H9 (cell line): Measurements from ENCODE around the gene IL6ST. TPM values are rescaled to one million over a fixed set of nuclear protein-coding genes. Genes with fewer than 3 reads are reported as not detected.

ENCODE experiments used
- DNase-seq: peaks from one replicate; pipeline ENCODE4 v3.0.0-alpha.2; 2017
- H2AFZ ChIP-seq: one replicate; pipeline ENCODE4 v1.6.1; 2013; ENCODE audit warnings: mild to moderate bottlenecking, low read length, control low read depth, moderate library complexity
- H2AK5ac ChIP-seq: 2 replicates; pipeline ENCODE4 v1.6.1; 2013; ENCODE audit warnings: low read length, control low read depth, mixed read lengths; ENCODE audit not compliant: insufficient read length
- H2BK120ac ChIP-seq: one replicate; pipeline ENCODE4 v1.6.1; 2013; ENCODE audit warnings: low read depth, mild to moderate bottlenecking, low read length, control low read depth, inconsistent platforms; ENCODE audit not compliant: poor library complexity, severe bottlenecking
- H2BK12ac ChIP-seq: 2 replicates; pipeline ENCODE4 v1.6.1; 2013; ENCODE audit warnings: low read length, control low read depth, mixed read lengths, low read depth; ENCODE audit not compliant: insufficient read length
- H2BK15ac ChIP-seq: 2 replicates; pipeline ENCODE4 v1.6.1; 2013; ENCODE audit warnings: low read depth, low read length, control low read depth
- H2BK20ac ChIP-seq: one replicate; pipeline ENCODE4 v1.6.1; 2013; ENCODE audit warnings: low read depth, mild to moderate bottlenecking, low read length, control low read depth, inconsistent platforms; ENCODE audit not compliant: poor library complexity, severe bottlenecking
- H2BK5ac ChIP-seq: 2 replicates; pipeline ENCODE4 v1.6.1; 2013; ENCODE audit warnings: low read length, control low read depth, mixed read lengths; ENCODE audit not compliant: insufficient read length
- H3K14ac ChIP-seq: 2 replicates; pipeline ENCODE4 v1.6.1; 2013; ENCODE audit warnings: low read length, control low read depth; ENCODE audit not compliant: insufficient read depth
- H3K18ac ChIP-seq: 2 replicates; pipeline ENCODE4 v1.6.1; 2013; ENCODE audit warnings: low read depth, mild to moderate bottlenecking, mixed read lengths, low read length, control low read depth; ENCODE audit not compliant: insufficient read length
- H3K23ac ChIP-seq: 2 replicates; pipeline ENCODE4 v1.6.1; 2013; ENCODE audit warnings: low read length, control low read depth, mixed read lengths, low read depth; ENCODE audit not compliant: insufficient read length
- H3K23me2 ChIP-seq: 2 replicates; pipeline ENCODE4 v1.6.1; 2013; ENCODE audit warnings: low read depth, mild to moderate bottlenecking, mixed read lengths, low read length, control low read depth; ENCODE audit not compliant: insufficient read length, poor library complexity, severe bottlenecking
- H3K27ac ChIP-seq: 2 replicates; pipeline ENCODE4 v1.5.1; 2013; ENCODE audit warnings: low read length, control low read depth, mixed read lengths, low read depth; ENCODE audit not compliant: insufficient read length
- H3K27me3 ChIP-seq: 2 replicates; pipeline ENCODE4 v1.6.1; 2013; ENCODE audit warnings: low read length, control low read depth, inconsistent platforms; ENCODE audit not compliant: insufficient read depth
- H3K4ac ChIP-seq: 2 replicates; pipeline ENCODE4 v1.6.1; 2013; ENCODE audit warnings: low read depth, mild to moderate bottlenecking, control low read depth, inconsistent platforms, low read length, moderate library complexity
- H3K4me1 ChIP-seq: 2 replicates; pipeline ENCODE4 v1.6.1; 2013; ENCODE audit warnings: low read length, control low read depth, inconsistent platforms; ENCODE audit not compliant: insufficient read depth
- H3K4me2 ChIP-seq: 2 replicates; pipeline ENCODE4 v1.6.1; 2013; ENCODE audit warnings: low read length, control low read depth, mixed read lengths; ENCODE audit not compliant: insufficient read length, insufficient read depth
- H3K56ac ChIP-seq: 2 replicates; pipeline ENCODE4 v1.6.1; 2013; ENCODE audit warnings: low read depth, mild to moderate bottlenecking, mixed read lengths, low read length, control low read depth; ENCODE audit not compliant: insufficient read length
- H3K79me1 ChIP-seq: 2 replicates; pipeline ENCODE4 v1.6.1; 2013; ENCODE audit warnings: low read depth, mild to moderate bottlenecking, moderate library complexity, low read length, control low read depth, inconsistent platforms; ENCODE audit not compliant: insufficient read depth, poor library complexity, severe bottlenecking
- H3K79me2 ChIP-seq: 2 replicates; pipeline ENCODE4 v1.6.1; 2013; ENCODE audit warnings: low read length, control low read depth, inconsistent platforms; ENCODE audit not compliant: insufficient read depth
- H3K9ac ChIP-seq: 2 replicates; pipeline ENCODE4 v1.6.1; 2013; ENCODE audit warnings: low read length, control low read depth, mixed read lengths; ENCODE audit not compliant: insufficient read length; ENCODE audit errors: extremely low read depth
- H3K9me3 ChIP-seq: one replicate; pipeline ENCODE4 v1.6.1; 2013; ENCODE audit warnings: low read depth, low read length, inconsistent platforms; ENCODE audit not compliant: control insufficient read depth
- H3T11ph ChIP-seq: one replicate; pipeline ENCODE4 v1.6.1; 2013; ENCODE audit warnings: mild to moderate bottlenecking, low read length, control low read depth, inconsistent platforms
- H4K20me1 ChIP-seq: one replicate; pipeline ENCODE4 v1.6.1; 2013; ENCODE audit not compliant: control insufficient read depth, insufficient read length, insufficient read depth
- H4K5ac ChIP-seq: 2 replicates; pipeline ENCODE4 v1.6.1; 2013; ENCODE audit warnings: low read depth, mild to moderate bottlenecking, mixed read lengths, low read length, control low read depth; ENCODE audit not compliant: insufficient read length
- H4K8ac ChIP-seq: replicated peaks from 2 replicates; pipeline ENCODE4 v1.6.1; 2013; ENCODE audit warnings: low read length, control low read depth, mixed read lengths, low read depth; ENCODE audit not compliant: insufficient read length
- H4K91ac ChIP-seq: 2 replicates; pipeline ENCODE4 v1.6.1; 2013; ENCODE audit warnings: low read depth, mild to moderate bottlenecking, moderate library complexity, mixed read lengths, low read length, control low read depth; ENCODE audit not compliant: insufficient read length
- H3K27ac Mint-ChIP-seq, 3 experiments: 2 replicates in 2 of 3; 3 replicates in 1 of 3; pipeline ENCODE4 v1.8.0; 2020 to 2021; ENCODE audit warnings: mixed read lengths in 3 of 3, mild to moderate bottlenecking in 1 of 3, moderate library complexity in 1 of 3
- H3K27me3 Mint-ChIP-seq: 2 replicates; pipeline ENCODE4 v1.8.0; 2021; ENCODE audit warnings: low read depth, mild to moderate bottlenecking, moderate library complexity, mixed read lengths
- H3K36me3 Mint-ChIP-seq, 3 experiments: 2 replicates in 2 of 3; 3 replicates in 1 of 3; pipeline ENCODE4 v1.8.0; 2020 to 2021; ENCODE audit warnings: low read depth in 3 of 3, mixed read lengths in 3 of 3; ENCODE audit not compliant: insufficient read depth in 1 of 3
- H3K4me1 Mint-ChIP-seq, 2 experiments: 2 replicates each; pipeline ENCODE4 v1.8.0; 2020; ENCODE audit warnings: mixed read lengths in 2 of 2
- H3K4me3 Mint-ChIP-seq, 2 experiments: 2 replicates in 1 of 2; 3 replicates in 1 of 2; pipeline ENCODE4 v1.8.0; 2020 to 2021; ENCODE audit warnings: mild to moderate bottlenecking in 2 of 2, mixed read lengths in 2 of 2, moderate library complexity in 1 of 2
- H3K9me3 Mint-ChIP-seq, 2 experiments: 2 replicates in 1 of 2; 3 replicates in 1 of 2; pipeline ENCODE4 v1.8.0; 2020; ENCODE audit warnings: mild to moderate bottlenecking in 2 of 2, mixed read lengths in 2 of 2, moderate library complexity in 1 of 2
- CTCF ChIP-seq: fragments of 200-600 bp; sonication (generic); conservative IDR thresholded peaks from 3 replicates; pipeline ENCODE4 v1.8.0; 2021; ENCODE audit warnings: antibody characterized with exemption, mild to moderate bottlenecking
- WGBS: extraction: QIAGEN DNeasy Blood & Tissue Kit; methylation state at CpG from one replicate; pipeline ENCODE4 v1.1.7; 2013; ENCODE audit warnings: missing lambda C conversion rate, low lambda C conversion rate, mixed read lengths; ENCODE audit not compliant: insufficient read length; ENCODE audit errors: extremely low coverage; 5-methylcytosine and 5-hydroxymethylcytosine counted together
- total RNA-seq: library from RNA; stranded (reverse); gene quantifications from 2 replicates; pipeline ENCODE4 v1.2.1, GENCODE V29; 2021

IL6ST gene
- total RNA-seq, 1 experiment from 2014 or later = 11.1 TPM

GRCh38 chr5:55926476-55926875 is 68.3 kb downstream of the IL6ST start:
- Histone ChIP-seq H3K79me1 (no peaks in the 10 kb centered on the region), H3K14ac (no peak overlapping the region), H3K18ac (no peak overlapping the region), H2BK5ac (no peak overlapping the region), H3K9ac (no peak overlapping the region), H2BK120ac (no peak overlapping the region), H3K27ac (no peak overlapping the region), H4K20me1 (no peaks in the 10 kb centered on the region), H3K79me2 (no peaks in the 10 kb centered on the region), H2BK15ac (no peak overlapping the region), H3T11ph (no peak overlapping the region), H3K23me2 (no peaks in the 10 kb centered on the region), H3K27me3 (no peaks in the 10 kb centered on the region), H3K4me2 (no peak overlapping the region), H2AK5ac (no peak overlapping the region), H2BK12ac (no peak overlapping the region), H3K4me1 (no peaks in the 10 kb centered on the region), H2BK20ac (no peak overlapping the region), H2AFZ (no peak overlapping the region), H4K8ac (no peak overlapping the region), H3K23ac (no peak overlapping the region), H4K5ac (no peak overlapping the region), H3K56ac (no peak overlapping the region), H3K9me3 (no peaks in the 10 kb centered on the region), H4K91ac (no peak overlapping the region), H3K4ac (no peak overlapping the region)
- Mint-ChIP-seq H3K4me1 (peaks cover 11 to 13% of the 10 kb centered on the region in 2 experiments; a peak in 3 of 4 replicates), H3K27ac (peak overlapping the region in 1 of 3 experiments; percentile 44; a peak in 1 of 7 replicates), H3K36me3 (no peaks in the 10 kb centered on the region), H3K4me3 (no peak overlapping the region), H3K27me3 (no peaks in the 10 kb centered on the region), H3K9me3 (no peaks in the 10 kb centered on the region)
- WGBS = no CpG with 5 or more reads among the region's 5 CpGs
- no peak for DNase-seq
- no peak for TF ChIP-seq CTCF
